Measurements from ENCODE around the gene NUTF2.
"Not testable (repeated sequence)": the region's sequence is repeated elsewhere in the genome, so short reads cannot be mapped to it uniquely, and the experiment has no call there.

NUTF2 gene

GRCh38 chr16:67846320-67847063, at the start of gene NUTF2:
Gene NUTF2 (plus strand): TSS chr16:67846933. CDS start chr16:67865131, 18,198 bp downstream.
- peak; percentile 98 for DNase-seq

- DNase-seq, result peak; percentile 30
Measured at GRCh38 chr16:67800338-67800926, 46.3 kb upstream of the NUTF2 start.

- DNase-seq, result no peak
Measured at GRCh38 chr16:67801241-67801640, 45.5 kb upstream of the NUTF2 start.

GRCh38 chr16:67801883-67802282, 44.9 kb upstream of the NUTF2 start:
- no peak for DNase-seq

- DNase-seq, result no peak
Measured at GRCh38 chr16:67803894-67804293, 42.8 kb upstream of the NUTF2 start.

- no peak for DNase-seq
Measured at GRCh38 chr16:67804853-67805542, 41.7 kb upstream of the NUTF2 start.

GRCh38 chr16:67805718-67806427, 40.9 kb upstream of the NUTF2 start:
- DNase-seq, result no peak

GRCh38 chr16:67806428-67807147, 40.1 kb upstream of the NUTF2 start, which contains the start of the genes RANBP10 and TSNAXIP1:
Gene RANBP10 (minus strand): TSS chr16:67806560. CDS start chr16:67806536, 24 bp downstream.
Gene TSNAXIP1 (plus strand): TSS chr16:67806889. CDS start chr16:67807150, 261 bp downstream.
- peak; percentile 99 for DNase-seq

GRCh38 chr16:67807148-67807682, 39.5 kb upstream of the NUTF2 start:
- no peak for DNase-seq

- no peak for DNase-seq
Measured at GRCh38 chr16:67811899-67812298, 34.8 kb upstream of the NUTF2 start.

GRCh38 chr16:67814567-67814966, 32.2 kb upstream of the NUTF2 start:
- no peak for DNase-seq

GRCh38 chr16:67820608-67821259, 26.0 kb upstream of the NUTF2 start:
- no peak for DNase-seq

GRCh38 chr16:67822511-67822910, 24.2 kb upstream of the NUTF2 start:
- no peak for DNase-seq

- DNase-seq, result no peak
Measured at GRCh38 chr16:67825119-67825518, 21.6 kb upstream of the NUTF2 start.

GRCh38 chr16:67825906-67826305, 20.8 kb upstream of the NUTF2 start:
- no peak for DNase-seq

- DNase-seq, result no peak
Measured at GRCh38 chr16:67828651-67829050, 18.1 kb upstream of the NUTF2 start.

- DNase-seq, result peak; percentile 51
Measured at GRCh38 chr16:67833030-67833414, 13.7 kb upstream of the NUTF2 start.

- peak; percentile 97 for DNase-seq
Measured at GRCh38 chr16:67833415-67834241, 13.1 kb upstream of the NUTF2 start.

GRCh38 chr16:67834242-67834614, 12.5 kb upstream of the NUTF2 start:
- no peak for DNase-seq

GRCh38 chr16:67837190-67837589, 9.5 kb upstream of the NUTF2 start:
- not testable (repeated sequence) for DNase-seq

GRCh38 chr16:67837811-67838210, 8.9 kb upstream of the NUTF2 start:
- no peak for DNase-seq
